ENCODE measurements around the gene GLT8D2. TPM values are rescaled to one million over a fixed set of nuclear protein-coding genes. Genes with fewer than 3 reads are reported as not detected.

The GLT8D2 gene
- total RNA-seq, 1 experiment from 2014 or later, result 2.0 TPM

- ChIA-PET CTCF (interaction anchor here (0.7 to 3.4 kb wide), 7 partner anchors 9 to 186 kb away, joined by 3 to 15 read pairs (median 4); partner anchors contain the start of gene TDG), POLR2A (interaction anchor here (0.6 to 2.6 kb wide), 21 partner anchors 9 to 968 kb away, joined by 3 to 60 read pairs (median 4); partner anchors contain the start of genes GLT8D2, HSP90B1, NFYB and TDG)
- no peaks in the 10 kb centered on the region for H3K9me3 Mint-ChIP-seq (ENCODE audit: unreplicated experiment)
- no peak for TF ChIP-seq CTCF (IDR thresholded peaks at IDR 0.05; ENCODE audit: unreplicated experiment)
- peaks cover 15% of the 10 kb centered on the region for H3K4me1 Mint-ChIP-seq (ENCODE audit: insufficient read depth, unreplicated experiment)
- BruUV-seq (replicated peaks), result no TSS peak
- intact Hi-C loops (cut with micrococcal nuclease), result loop anchor here (2.0 kb wide), 1 partner anchor 99 kb away; the partner anchor contains the start of gene TDG
- H3K27ac Mint-ChIP-seq (ENCODE audit: low read depth, unreplicated experiment), result peak within 1 kb of the TSS; percentile 75
- peaks cover 29% of the 10 kb centered on the region for H3K36me3 Mint-ChIP-seq (ENCODE audit: insufficient read depth, unreplicated experiment)
- peak; percentile 82 for DNase-seq (ENCODE audit: unreplicated experiment)
- no peaks in the 10 kb centered on the region for H3K27me3 Mint-ChIP-seq (ENCODE audit: insufficient read depth, unreplicated experiment)
- H3K4me3 Mint-ChIP-seq (ENCODE audit: unreplicated experiment), result peak within 1 kb of the TSS; percentile 91
These were observed 14.2 kb upstream of the GLT8D2 start, which contains the start of gene HCFC2 for GRCh38 chr12:104064031-104064841. HCFC2 (plus strand) TSS chr12:104064531; CDS start chr12:104064561, 30 bp downstream.

- ChIA-PET CTCF (interaction anchor here (0.7 to 3.4 kb wide), 7 partner anchors 8 to 283 kb away, joined by 3 to 15 read pairs (median 4); partner anchors contain the start of gene TDG), POLR2A (interaction anchor here (0.6 to 2.6 kb wide), 17 partner anchors 8 to 156 kb away, joined by 3 to 60 read pairs (median 5); partner anchors contain the start of genes GLT8D2, HSP90B1, NFYB and TDG)
- peaks cover 24% of the 10 kb centered on the region for H3K36me3 Mint-ChIP-seq (ENCODE audit: insufficient read depth, unreplicated experiment)
- TF ChIP-seq CTCF (IDR thresholded peaks at IDR 0.05; ENCODE audit: unreplicated experiment), result no peak
- no peaks in the 10 kb centered on the region for H3K9me3 Mint-ChIP-seq (ENCODE audit: unreplicated experiment)
- peak overlapping the region; percentile 91 for H3K4me3 Mint-ChIP-seq (ENCODE audit: unreplicated experiment)
- H3K27me3 Mint-ChIP-seq (ENCODE audit: insufficient read depth, unreplicated experiment), result no peaks in the 10 kb centered on the region
- TSS peak; percentile 45 for BruUV-seq (replicated peaks)
- intact Hi-C loops (cut with micrococcal nuclease), result loop anchor here (1.0 to 2.0 kb wide), 2 partner anchors 99 to 133 kb away; partner anchors contain the start of genes HSP90B1 and TDG
- peak overlapping the region; percentile 75 for H3K27ac Mint-ChIP-seq (ENCODE audit: low read depth, unreplicated experiment)
- peaks cover 17% of the 10 kb centered on the region for H3K4me1 Mint-ChIP-seq (ENCODE audit: insufficient read depth, unreplicated experiment)
- DNase-seq (ENCODE audit: unreplicated experiment), result peak; percentile 32
These were observed 13.7 kb upstream of the GLT8D2 start for GRCh38 chr12:104063712-104064030.

DNA sequence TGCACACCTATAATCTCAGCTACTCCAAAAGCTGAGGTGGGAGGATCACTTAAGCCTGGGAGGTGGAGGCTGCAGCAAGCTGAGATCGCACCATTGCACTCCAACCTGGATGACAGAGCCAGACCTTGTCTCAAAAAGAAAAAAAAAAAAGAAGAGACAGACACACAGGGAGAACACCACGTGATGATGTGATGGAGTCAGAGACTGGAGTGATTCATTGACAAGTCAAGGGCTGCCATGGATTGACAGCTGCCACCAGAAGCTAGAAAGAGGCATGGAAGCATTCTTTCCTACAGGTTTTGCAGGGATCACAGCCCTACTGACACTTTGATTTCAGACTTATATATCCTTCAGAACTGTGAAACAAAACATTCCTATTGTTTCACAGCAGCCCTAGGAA is 10.8 kb upstream of the GLT8D2 start:
- Mint-ChIP-seq H3K9me3 (ENCODE audit: unreplicated experiment) (no peaks in the 10 kb centered on the region), H3K36me3 (ENCODE audit: insufficient read depth, unreplicated experiment) (peaks cover 14% of the 10 kb centered on the region), H3K27ac (ENCODE audit: low read depth, unreplicated experiment) (no peak overlapping the region), H3K27me3 (ENCODE audit: insufficient read depth, unreplicated experiment) (no peaks in the 10 kb centered on the region), H3K4me3 (ENCODE audit: unreplicated experiment) (no peak overlapping the region), H3K4me1 (ENCODE audit: insufficient read depth, unreplicated experiment) (peaks cover 23% of the 10 kb centered on the region)
- POLR2A ChIA-PET, result interaction anchor here (0.9 to 1.3 kb wide), 2 partner anchors 77 to 95 kb away, joined by 3 to 4 read pairs; partner anchors contain the start of genes NFYB and TDG
- TF ChIP-seq CTCF (IDR thresholded peaks at IDR 0.05; ENCODE audit: unreplicated experiment), result no peak
- BruUV-seq (replicated peaks), result no TSS peak
- peak; percentile 30 for DNase-seq (ENCODE audit: unreplicated experiment)
- CTCF ChIA-PET, result interaction anchor here (0.6 kb wide), 1 partner anchor 48 kb away, joined by 4 read pairs; no protein-coding TSS in a partner anchor
- intact Hi-C loops (cut with micrococcal nuclease), result no loop called here

GRCh38 chr12:104059963-104060362 is 10.0 kb upstream of the GLT8D2 start:
- Mint-ChIP-seq H3K27me3 (ENCODE audit: insufficient read depth, unreplicated experiment) (no peaks in the 10 kb centered on the region), H3K4me1 (ENCODE audit: insufficient read depth, unreplicated experiment) (peaks cover 28% of the 10 kb centered on the region), H3K27ac (ENCODE audit: low read depth, unreplicated experiment) (no peak overlapping the region), H3K4me3 (ENCODE audit: unreplicated experiment) (no peak overlapping the region), H3K9me3 (ENCODE audit: unreplicated experiment) (no peaks in the 10 kb centered on the region), H3K36me3 (ENCODE audit: insufficient read depth, unreplicated experiment) (peaks cover 9% of the 10 kb centered on the region)
- DNase-seq (ENCODE audit: unreplicated experiment), result no peak
- POLR2A ChIA-PET, result interaction anchor here (1.2 to 1.6 kb wide), 5 partner anchors 10 to 1047 kb away, joined by 3 to 6 read pairs (median 5); partner anchors contain the start of genes GLT8D2, HSP90B1, NFYB and TDG
- BruUV-seq (replicated peaks), result no TSS peak
- TF ChIP-seq CTCF (IDR thresholded peaks at IDR 0.05; ENCODE audit: unreplicated experiment), result no peak
- CTCF ChIA-PET, result interaction anchor here (0.6 to 0.8 kb wide), 2 partner anchors 9 to 11 kb away, joined by 3 to 4 read pairs; no protein-coding TSS in a partner anchor
- intact Hi-C loops (cut with micrococcal nuclease), result no loop called here

All from MCF 10A (cell line).